Left lobe of liver (tissue), 2 donors: ENCODE data around the gene ADAM33. TPM values are rescaled to one million over a fixed set of nuclear protein-coding genes. Genes with fewer than 3 reads are reported as not detected.

Source experiments
- ATAC-seq: fragments of 200-7000 bp; cut with Tn5 transposase; one replicate; pipeline ENCODE4 v1.9.1; 2020; ENCODE audit warnings: mild to moderate bottlenecking, moderate library complexity
- DNase-seq: peaks from one replicate; pipeline ENCODE4 v3.0.0-alpha.2; 2020; ENCODE audit warnings: low spot score
- total RNA-seq: library from RNA; stranded (reverse); gene quantifications from one replicate; pipeline ENCODE4 v1.2.1, GENCODE V29; 2021
- donor health status: DM: no; HTN: no; CAD: no; lungs with moderate emphysema.
- donor health status: DM: no; HTN: yes; CAD: no.

The ADAM33 gene
- total RNA-seq, 1 donor from 2014 or later = 0.48 TPM

GRCh38 chr20:3669710-3670367, 12.0 kb downstream of the ADAM33 start:
- DNase-seq (no peak), ATAC-seq (no peak)

DNA sequence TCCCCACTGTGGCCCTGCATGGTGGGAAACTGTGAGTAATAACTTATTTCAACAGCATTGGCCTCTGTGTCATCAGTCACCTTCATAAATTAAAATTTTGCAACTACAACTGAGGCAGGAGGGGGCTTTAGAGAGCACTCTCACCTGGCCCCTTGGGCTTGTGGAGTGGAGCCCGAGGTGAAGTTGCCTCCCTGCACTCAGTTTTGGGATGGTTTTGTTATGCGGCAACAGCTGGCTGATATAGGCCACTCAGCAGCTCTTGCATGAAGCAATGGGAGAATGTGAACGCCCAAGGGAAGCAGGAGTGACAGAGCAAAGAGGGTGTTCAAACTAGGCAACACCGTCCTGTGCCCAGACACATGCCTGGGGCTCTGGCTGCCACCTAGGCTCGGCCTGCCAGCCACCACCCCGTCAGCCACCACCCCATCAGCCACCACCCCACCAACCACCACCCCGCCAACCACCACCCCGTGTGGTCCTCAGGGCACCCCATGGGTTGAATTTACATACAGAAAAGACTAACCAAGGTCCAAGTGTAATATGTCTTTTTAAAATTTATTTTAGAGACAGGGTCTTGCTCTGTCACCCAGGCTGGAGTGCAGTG, 14.3 kb downstream of the ADAM33 start:
- ATAC-seq (no peak), DNase-seq (no peak)

DNA sequence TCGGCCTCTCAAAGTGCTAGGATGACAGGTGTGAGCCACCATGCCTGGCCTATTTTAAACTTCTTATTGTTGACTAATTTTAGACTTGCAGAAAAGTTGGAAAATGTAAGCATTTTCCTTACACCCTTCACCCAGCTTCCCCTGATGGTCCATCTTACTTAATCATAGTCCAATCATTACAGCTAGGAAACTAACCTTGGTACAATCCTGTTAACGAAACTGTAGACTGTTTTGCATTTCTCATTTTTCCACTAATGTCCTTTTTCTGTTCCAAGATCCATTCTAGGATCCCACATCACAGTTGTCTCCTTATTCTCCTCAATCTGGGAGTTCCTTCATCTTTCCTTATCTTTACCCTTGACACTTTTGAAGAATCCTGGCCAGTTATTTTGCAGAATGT, 18.0 kb downstream of the ADAM33 start:
- ATAC-seq (no peak), DNase-seq (no peak)

GRCh38 chr20:3663031-3663701, 18.6 kb downstream of the ADAM33 start, which contains the start of gene GFRA4:
Gene GFRA4 (minus strand): TSS chr20:3663399. CDS start chr20:3663399, 0 bp downstream.
- DNase-seq = no peak
- ATAC-seq = no peak

DNA sequence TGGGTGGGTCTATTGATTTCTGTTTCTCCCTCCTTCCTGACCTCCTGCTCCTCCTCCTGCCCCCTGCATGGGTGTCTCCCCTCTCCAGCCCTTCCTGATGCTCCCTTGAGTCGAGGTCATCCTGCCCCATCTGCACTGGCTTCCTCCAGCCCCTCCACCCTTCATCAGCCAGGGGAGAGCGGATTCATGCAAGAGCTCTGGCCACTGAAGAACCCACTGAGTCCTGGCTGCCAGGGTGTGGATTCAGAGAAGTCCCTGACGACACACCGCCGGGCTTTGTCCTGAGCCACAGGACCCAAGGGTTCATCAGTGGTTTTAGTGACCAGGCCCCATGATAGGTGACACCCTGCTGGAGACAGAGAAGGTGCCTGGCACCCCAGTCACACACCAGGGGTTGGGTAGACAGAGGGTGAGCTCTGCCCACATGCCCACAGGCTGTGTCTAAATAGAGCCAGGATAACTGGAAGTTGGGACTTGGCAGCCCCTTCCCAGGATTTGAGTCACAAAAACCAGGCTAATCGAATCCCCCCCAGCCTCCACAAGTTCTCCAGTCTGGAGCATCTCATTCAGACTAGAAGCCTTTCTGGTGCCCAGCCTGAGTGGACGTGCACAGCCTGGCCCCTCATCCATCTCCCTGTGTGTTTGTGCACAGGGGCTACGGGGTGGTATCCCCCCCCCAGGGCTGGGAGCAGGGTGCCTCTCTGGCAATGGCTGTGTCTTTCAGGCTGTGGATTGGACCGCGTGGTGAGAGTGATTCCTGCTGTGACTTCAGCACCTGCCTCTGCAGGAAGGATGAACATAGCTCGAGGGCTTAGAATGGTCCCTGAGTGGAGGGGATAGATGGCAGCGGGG, 19.8 kb downstream of the ADAM33 start:
- ATAC-seq (no peak), DNase-seq (no peak)

- no peak for DNase-seq
- no peak for ATAC-seq
Measured at GRCh38 chr20:3661060-3661813, 20.6 kb downstream of the ADAM33 start.

DNA sequence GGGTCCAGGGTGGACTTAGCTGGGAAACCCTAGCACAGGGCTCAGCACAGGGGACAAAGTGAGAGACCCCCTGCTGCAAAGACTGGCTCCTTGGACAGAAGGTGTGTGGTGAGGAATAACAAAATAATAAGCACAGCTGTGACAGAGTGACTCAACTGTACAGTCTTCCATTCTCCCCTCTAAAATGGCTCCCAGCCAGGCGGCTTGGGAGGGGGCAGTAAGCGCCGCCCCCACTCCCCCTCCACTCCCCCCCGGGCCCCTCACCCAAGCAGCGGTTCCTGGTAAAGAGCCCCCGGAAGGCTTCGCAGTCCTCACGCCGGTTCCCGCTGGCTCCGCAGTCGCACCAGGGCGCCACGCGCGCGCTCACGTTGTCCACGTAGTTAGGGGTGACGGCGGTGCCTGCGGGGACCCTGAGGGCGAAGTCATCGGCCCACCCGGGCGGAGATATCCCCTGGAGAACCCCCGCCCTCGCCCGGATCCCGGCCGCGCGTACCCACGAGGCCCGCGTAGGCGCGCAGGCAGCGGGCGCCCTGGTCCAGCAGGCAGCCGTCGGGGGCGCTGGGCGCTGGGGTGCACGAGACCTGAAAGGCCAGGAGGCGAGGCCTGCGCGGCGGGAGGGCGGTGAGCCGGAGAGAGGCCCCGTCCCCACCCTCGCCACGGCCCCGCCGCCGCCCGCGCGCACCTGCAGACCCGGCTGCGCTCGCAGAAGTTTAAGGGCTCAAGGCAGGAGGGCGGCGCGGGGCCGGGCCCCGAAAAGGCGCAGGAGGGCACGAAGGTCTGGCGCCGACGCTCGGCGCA, 21.3 kb downstream of the ADAM33 start:
- ATAC-seq (no peak), DNase-seq (no peak)

DNA sequence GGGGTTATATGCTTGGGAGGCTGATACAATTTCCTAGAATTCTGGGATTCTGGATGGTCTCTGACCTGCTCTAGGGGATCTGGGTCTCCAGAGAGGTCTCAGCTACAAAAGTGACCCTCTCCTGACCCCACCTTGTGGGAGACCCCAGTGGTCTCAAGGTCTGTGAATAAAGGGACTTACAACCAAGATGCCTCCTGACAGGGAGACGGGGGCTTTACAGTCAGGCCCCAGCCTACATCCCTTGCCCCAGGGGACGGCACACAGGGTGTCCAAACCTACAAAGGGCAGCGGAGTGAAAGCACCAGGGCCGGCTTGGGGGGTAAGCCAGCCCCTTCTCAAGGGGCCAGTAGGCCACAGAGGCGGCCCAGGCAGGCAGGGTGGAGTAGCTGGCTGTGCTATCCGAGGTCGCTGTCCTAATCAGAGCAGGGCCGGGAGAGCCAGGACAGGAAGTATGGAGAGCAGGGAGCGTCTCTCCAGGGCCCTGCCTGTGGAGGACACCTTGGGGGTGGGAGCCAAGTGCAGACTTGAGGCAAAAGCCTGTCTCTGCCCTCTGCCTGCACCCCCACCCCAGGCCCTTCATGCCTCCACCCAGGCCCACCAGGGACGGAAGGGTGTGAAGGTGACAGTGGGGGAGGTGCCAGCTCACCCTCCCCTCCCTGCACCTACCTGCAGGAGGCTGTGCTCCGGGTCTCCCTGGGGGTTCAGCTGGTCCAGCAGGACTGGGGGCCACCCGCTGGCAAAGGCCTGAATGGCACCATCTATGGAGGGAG, 22.1 kb downstream of the ADAM33 start:
- no peak for ATAC-seq
- peak; percentile 40 for DNase-seq

DNA sequence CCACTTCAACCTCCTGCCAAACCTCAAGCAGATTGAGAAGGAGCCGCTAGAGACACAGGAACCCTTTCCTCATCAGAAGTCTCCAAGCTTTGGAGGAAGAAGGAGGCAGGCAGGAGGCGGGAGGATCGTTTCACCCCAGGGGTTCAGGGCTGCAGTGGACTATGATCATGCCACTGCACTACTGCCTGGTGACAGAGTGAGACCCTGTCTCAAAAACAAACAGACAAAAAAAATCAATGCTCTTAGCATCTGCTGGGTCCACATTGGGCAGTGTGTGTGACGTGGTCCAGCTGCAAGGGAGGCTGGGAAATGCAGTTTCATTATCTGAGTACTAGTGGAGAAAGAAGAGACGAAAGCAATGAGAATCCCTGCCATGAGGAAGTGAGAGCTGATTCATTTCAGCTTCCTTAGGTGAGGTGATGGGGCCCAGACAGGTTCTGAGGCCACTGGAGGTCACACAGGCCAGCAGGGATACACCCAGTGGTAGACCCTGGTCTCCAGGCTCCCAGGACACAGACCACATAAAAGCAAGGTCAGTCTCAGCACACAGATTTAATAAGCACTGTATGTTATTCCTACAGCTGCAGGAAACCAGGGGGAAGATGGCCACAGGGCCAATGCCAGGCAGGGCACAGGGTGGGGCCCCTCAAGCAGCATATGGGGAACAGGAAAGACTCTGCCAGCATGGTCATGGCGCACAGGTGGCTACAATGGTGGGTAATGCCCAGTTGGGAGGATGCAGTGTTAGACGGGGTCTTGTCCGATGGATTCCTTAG, 22.9 kb downstream of the ADAM33 start:
- ATAC-seq (no peak), DNase-seq (peak; percentile 15)

DNA sequence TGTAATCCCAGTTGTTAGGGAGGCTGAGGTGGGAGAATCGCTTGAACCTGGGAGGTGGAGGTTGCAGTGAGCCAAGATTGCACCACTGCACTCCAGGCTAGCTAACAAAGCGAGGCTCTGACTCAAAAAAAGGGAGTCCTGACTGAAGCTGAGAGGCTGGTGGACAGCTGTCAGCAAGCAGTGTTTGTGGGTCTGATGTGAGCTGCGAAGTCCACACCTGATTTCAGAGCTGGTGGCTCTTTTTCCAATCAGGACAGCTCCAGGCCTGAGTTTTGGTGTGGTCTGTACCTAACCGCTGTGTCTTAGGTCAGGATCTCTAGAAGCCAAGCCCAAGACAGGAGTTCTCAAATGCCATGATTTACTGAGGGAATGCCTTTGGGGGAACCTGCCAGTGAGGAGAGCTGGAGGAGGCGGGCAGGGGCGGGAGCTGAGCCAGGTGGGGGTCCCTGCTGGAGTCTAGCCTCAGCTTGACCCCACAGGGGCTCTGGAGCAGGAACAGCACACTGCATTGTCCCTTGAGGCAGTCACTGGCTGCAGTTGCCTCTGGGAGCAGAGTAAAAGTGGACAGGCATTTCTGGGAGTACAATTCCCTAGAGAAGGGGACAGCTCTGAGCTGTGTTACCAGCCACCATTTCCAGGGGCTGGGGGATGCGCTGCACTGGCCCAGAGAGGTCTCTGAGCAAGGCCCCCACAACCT, 23.6 kb downstream of the ADAM33 start:
- no peak for ATAC-seq
- peak; percentile 23 for DNase-seq

DNA sequence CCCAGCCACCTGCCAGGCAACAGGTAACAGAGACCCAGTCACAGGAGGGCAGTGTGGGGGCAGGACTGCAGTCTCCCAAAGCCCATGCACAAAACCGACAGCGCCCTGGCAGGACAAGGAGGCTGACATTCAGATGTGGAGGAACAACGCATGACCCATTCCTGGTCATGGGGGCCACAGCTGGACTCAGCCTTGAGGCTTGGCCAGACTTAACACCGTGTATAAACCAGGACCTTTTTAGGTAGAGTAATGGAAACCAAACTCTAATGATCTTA, 26.7 kb downstream of the ADAM33 start:
- DNase-seq (peak; percentile 33), ATAC-seq (no peak)

DNA sequence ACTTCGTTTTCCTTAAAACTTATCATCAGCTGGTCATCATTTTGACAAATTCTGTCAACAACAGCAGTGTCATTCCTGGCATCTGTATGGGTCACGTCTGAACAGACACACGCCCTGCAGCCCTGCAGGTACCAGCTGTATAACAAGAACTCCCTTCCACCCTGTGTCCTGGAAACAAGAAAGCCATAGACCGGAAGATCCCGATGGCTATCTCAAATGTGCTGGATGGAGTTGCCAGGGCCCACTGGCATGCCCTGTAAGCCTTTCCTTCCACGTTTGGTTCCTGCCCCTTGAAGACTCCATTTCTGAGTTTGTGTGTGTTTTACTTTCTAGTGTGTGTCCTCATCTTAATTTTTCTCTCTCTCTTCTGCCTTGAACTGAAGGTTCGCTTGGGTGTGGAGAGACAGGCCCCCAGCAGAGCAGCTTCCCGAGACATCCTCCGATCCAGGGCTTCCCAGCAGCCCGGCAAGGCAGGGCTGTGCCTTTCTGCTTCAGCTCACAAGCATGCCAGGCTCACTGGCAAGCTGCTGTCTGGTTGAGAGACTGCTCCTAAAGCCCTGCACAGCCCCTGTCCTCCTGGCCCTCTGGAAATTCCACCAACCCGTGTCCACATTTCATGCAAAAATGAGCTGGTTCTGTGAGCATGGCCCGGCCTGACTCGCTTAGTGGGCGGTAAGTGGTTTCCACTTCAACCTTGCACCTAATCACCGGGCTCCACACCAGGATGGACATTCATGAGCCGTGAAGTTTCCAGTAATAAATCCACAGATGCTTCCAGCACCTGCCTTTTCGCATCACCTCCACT, 27.3 kb downstream of the ADAM33 start:
- ATAC-seq (no peak), DNase-seq (peak; percentile 21)

- ATAC-seq (no peak), DNase-seq (no peak)
Measured at GRCh38 chr20:3653921-3654320, 27.9 kb downstream of the ADAM33 start.

DNA sequence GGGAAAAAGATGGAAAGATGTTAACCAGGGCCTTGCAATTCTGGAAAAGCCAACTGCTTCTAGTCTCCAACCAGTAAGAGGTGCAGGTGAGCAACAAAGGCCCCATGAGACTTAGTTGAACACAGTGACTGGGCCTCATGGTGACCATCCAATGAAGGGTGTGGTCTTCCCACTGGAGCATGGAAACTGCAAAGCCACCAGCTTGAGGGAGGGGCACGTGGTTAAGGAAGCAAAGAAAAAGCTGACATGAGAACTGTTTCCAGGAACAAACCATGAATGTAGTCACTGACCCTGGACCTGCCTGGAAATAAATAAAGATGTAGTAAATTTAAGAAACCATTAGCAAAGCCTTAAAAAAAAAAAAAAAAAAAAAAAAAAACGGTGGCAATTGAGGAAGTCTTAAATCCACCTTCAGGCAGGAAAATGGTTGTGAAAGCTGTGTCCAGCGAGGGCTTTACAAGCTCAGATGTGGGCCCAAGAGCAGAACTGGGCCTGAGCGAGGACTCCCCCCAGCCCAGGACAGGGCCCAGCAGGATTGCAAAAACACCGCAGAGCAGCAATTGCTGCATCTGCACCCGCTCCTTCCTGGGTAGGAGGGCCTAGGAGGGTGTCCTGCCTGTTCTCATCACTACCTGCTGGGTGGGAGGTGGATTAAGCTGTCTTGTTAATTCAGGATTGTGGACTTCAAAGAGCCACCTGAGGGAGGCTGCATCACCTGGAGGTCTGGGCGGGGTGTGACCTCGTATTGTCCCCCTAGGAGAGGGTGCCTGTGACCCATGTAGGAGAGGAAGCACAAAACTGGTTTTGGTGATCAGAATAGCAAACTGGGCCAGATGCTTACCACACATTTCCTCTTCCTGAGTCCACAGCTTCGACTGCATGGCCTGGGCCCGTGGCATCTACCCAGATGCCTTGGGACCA, 28.9 kb downstream of the ADAM33 start:
- DNase-seq (peak; percentile 29), ATAC-seq (no peak)

GRCh38 chr20:3652221-3652620, 29.6 kb downstream of the ADAM33 start:
- DNase-seq = peak; percentile 35
- ATAC-seq = no peak
